Germinal center (tissue), 1 donor: ENCODE results near the gene RUNX1.

Experiments
- DNase-seq: peaks from one replicate; pipeline ENCODE4 v3.0.0; 2012; ENCODE audit warnings: mixed read lengths, low spot score

The RUNX1 gene

DNA sequence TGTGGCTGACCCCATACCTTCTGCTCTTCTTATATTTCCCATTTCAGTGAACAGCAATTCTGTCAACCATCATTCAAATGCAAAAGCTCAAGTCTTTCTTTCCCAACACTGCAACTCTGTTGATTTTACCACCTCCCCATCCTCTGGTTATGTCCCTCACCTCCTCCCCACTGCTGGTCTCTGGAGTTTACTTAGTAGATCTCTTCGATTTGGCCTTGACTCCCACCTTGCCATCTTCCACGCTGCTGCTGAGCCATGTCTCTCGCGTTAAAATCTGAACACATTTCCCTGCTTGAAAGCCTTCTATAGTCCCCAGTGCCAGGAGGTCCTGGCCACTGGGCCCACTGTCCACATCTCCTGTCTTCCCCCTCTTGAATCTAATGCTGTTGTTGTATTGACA lies 125.5 kb downstream of the RUNX1 start:
- DNase-seq: no peak

DNA sequence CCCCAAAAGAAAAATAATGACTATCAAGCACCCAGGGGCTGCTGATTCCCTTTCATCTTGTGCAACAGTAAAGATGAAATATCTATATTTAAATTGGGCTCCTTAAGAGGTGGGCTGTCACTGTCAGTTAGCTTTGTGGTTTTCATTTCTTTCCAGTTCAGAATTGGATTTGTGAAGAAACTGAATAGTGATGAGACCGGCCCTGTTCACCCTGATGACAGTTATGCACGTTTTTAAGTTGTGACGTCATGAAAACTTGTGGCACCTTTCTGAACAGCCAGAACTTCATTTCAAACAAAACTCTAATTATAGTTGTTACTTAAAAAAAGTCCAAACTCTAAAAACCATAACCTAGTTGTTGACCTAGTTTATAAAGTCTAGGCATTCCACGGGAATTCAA lies 125.9 kb downstream of the RUNX1 start:
- no peak for DNase-seq

DNA sequence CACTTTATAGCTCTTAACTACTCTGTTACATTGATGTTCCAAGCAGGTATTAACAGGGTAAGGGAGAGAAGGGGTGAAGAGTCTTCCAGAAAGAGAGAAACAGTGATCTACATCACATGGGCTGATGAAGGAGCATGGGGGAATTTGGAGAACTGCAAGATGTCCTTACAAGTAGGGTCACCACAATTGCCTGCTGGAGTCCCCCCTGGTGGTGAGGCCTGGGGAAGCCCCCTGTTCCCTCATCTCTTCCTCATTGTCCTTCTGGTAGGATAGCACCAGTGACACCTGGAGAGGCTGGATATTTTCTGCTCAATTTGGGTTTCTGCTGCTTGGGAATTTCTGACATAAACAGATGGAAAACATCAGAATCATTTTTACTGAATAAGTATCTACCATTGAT lies 126.6 kb downstream of the RUNX1 start:
- no peak for DNase-seq

DNA sequence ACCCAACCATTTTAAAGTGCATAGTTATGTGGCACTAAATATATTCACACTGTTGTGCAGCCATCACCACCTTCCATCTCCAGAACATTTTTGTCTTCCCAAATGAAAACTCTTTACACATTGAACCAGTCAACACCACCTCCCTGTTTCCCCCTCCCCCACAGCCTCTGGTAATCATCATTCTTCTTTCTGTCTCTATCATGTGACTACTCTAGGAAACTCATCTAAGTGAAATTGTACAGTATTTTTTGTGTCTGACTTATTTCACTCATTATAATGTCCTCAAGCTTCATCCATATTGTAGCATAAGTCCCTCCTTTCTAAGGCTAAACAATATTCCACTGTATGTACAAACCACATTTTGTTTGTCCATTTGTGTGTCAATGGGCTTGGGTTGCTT lies 128.0 kb downstream of the RUNX1 start:
- DNase-seq: no peak

DNA sequence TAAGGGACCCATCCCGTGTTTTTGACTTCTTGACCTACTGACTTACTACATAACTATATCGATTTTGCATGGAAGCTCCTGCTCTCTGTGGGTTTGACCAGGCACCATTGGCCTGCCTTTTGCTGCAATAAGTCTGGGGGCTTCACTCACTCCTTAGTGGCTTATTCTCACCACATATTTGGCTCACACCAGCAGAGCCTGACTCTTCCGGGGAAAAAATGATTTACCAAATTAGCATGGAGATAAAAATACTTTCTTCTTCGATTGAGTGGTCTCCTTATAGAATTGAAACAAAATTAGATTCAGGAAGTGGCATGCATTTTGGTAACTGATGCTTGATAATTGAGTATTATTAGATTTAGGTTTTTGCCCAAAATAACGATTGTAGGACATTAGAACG lies 129.7 kb downstream of the RUNX1 start:
- no peak for DNase-seq

DNA sequence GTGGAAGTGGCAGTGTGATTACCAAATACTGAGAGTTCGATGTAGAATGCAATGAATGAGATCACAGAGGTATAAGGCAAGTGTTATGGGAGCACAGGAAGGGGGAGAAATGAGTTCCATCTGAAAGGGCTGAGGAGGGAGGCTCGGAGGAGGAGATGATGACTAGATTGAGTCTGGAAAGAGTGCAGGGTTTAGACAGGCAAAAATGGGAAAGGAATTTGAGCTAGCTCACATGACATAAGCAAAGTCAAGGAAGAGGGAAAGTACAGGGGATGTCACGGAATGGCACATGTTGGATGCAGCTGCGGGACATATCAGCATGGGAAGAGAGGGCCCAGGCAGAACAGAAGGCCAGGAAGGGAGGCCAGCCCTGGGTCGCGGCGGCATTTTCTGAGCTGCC lies 132.7 kb downstream of the RUNX1 start:
- DNase-seq: no peak

DNA sequence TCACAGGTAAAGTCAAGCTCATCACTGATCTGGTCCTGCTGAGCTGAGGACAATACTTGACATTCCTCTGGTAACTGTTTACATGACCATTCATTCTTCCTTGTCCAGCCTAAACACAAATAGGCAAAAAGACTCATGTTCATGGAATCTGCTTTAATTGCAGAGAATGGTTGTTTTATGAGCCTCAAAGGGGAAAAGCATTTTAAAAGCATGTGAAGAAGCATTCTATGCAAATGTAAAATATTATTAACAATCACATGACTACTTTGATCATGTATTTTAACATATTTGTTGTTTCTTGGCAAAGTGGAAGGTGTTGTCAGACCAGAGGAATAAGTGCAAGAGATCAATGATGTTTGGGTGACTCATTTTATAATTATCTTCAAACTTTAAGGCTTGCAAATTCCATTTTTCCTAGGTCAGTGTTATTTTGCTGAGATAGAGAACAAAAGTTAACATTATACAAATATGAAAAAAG lies 133.7 kb downstream of the RUNX1 start:
- no peak for DNase-seq

DNA sequence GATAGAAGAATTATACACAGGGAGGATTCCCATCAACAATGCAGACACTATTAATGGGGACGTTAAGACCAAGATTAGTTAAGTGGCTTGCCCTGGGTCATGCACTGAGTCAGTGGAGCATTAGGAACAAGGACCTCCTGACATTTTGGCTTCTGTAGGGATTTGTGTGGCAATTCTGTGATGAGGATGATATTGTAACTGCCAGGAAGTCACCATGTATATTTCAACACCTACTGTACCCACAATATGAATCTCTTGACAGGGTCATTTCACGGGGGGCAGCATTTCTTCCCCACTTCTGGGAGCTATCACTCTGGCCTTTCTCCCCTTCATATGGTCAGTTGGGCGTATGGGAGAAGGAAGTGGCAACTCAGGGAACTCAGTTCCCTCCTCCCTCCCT lies 134.9 kb downstream of the RUNX1 start:
- DNase-seq: no peak

DNA sequence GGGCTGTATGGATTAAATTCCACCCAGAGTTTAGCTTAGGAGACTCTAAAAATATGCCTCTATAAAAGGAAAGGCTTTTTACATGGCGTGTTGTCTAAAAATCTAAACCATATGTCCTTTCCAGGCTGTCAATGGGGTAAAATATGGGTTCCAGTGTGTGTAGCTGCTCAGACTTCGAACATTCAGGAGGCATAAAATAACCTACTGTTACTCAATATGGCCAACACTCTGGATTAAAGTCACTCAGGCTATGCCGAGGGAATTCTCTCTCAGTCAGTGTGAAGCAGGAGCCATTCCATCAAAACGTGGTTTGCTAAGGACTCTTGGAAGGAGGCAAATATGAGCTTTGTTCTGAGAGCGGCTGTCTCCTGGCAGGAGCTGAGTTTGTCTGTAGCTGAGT lies 135.3 kb downstream of the RUNX1 start:
- no peak for DNase-seq

DNA sequence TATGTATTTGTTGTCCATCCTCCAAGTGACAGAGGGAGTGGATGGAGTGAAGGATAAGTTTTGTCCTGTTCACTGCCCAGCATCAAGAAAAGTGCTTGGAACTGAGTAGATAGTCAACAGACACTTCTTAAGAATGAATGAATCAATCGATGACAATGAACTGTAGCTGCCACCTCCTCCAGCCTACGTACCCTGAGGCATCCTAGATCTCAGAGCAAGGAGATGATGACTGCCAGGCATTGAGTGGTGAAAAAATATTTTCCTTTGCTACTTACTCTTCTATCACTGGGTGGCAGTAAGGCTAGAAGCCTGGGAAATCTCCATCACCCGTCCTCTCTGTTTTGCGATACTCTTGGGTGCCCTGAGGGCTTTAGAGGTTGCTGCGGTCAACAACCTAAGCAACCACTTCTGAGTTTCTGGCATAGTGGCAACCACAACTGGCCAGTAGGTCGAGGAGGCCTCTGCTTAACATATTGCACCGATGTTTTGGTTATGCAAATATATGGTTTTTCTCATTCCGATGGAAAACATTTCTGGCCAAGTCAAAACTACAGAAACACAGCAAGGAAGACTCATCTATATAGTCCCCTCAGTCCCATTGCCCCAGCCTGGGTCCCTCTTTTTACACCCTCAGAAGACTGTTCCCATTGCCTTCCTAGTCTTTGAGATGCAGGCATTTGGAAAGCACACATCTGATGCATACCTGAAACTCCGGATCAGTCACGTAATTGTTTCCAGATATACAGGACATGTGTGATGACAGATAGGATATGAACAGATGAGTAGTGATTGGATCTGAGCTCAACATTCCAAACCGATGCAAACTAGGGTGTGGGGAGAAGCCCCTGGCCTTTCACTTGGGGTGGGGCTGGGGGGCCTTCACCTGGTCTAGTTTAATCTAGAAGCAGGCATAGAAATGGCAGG lies 136.8 kb downstream of the RUNX1 start:
- DNase-seq: no peak

DNA sequence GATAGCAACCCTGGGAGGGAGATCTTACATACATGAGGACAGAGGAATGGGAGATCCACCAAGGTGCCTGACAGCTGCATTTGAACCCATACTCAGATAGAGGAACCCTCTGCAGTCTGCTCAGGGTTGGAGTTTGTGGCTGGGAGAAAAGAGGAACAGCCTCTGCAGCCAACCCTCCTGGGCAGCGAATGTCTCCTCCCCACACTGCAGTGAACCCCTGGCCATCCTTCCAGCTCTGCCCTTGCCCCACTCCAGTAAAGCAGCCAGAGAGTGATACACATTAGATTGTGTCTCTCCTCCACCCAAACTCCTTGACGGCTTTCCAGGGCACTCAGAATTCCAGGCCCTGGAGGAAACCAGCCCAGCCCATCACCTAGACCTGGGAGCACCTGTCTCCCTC lies 137.7 kb downstream of the RUNX1 start:
- peak; percentile 36 for DNase-seq

DNA sequence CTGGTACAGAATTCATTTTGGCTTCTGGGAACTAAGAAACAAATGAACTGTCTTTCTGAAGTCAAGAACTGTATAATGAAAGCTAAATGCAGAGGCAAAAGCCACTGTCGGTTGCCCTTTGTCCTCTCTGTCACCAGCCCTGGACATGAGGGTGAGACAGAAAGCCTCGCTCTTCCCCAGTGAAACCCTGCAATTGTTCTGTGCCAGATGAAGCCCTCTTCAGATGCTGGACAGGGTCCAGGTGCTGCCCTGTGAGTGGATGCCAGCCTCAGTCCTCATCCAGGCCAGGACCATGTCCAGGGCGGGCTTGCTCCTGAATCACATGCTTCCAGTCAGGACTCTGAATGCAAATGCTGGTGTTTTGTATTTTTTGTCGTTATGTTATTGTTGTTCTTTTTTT lies 138.7 kb downstream of the RUNX1 start:
- no peak for DNase-seq

DNA sequence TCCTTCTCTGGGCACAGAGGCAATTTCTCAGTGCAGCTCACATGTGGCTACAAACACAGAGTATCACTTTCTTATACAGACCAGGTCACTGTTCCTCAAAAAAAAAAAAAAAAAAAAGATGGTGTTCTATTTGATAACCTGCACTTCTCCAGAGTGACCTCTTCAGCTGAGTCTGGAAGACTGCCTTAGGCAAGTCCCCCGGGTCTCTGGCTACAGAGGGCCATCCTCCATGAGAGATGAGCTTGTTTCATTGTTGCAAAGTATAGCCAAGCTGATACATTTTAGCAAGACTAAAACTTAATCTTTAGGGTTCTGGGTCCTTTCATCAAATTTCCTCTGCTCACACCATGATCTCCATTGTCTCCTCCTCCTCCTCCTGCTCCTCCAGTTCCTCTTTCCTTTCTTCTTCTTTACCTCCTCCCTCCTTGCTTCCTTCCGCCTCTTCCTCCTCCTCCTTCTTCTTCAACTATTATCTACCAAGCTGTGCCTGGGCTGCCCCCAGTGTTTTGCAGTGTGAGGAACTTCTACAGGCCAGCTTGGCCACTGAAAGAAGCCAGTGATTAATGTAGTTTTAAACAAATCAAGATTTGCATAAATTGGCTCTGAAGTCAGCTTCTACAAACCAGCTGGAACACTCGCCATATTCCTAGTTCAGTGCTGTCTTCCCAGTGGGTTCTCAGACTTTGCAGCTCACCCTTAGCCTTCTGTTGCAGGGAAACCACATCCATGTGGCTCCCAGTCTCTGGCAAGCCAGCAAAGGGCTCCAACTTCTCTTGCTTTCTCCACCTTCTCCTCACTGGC lies 139.4 kb downstream of the RUNX1 start:
- DNase-seq: no peak

DNA sequence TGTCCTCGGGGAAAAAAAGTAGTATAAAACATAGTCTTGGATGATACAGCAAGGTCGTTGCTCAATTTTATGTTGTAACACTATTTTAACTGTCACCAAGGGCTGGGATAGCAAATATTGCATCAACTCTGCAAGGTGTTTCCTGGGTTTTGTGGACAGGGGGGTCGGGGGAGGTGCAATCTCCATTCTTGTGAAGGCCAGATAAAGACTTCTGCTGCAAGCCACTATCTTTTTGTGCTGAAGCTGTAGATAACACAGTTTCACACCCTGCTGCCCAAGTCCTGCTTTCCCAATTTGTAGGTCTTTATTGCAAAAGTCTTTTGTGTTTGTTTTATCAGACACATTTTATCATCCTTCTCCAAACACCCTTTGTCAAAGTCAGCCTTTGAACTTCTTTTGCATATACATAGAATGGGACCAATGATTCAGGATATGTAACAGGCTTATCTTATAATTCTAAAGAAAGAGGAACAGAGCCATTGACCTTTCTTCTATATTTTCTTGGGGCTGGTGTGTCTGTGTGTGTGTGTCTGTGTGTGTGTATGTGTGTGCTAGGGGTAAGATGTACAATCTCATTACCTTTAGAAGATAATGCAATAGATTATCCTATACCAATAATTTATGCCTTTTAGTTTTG lies 140.6 kb downstream of the RUNX1 start:
- DNase-seq: no peak

DNA sequence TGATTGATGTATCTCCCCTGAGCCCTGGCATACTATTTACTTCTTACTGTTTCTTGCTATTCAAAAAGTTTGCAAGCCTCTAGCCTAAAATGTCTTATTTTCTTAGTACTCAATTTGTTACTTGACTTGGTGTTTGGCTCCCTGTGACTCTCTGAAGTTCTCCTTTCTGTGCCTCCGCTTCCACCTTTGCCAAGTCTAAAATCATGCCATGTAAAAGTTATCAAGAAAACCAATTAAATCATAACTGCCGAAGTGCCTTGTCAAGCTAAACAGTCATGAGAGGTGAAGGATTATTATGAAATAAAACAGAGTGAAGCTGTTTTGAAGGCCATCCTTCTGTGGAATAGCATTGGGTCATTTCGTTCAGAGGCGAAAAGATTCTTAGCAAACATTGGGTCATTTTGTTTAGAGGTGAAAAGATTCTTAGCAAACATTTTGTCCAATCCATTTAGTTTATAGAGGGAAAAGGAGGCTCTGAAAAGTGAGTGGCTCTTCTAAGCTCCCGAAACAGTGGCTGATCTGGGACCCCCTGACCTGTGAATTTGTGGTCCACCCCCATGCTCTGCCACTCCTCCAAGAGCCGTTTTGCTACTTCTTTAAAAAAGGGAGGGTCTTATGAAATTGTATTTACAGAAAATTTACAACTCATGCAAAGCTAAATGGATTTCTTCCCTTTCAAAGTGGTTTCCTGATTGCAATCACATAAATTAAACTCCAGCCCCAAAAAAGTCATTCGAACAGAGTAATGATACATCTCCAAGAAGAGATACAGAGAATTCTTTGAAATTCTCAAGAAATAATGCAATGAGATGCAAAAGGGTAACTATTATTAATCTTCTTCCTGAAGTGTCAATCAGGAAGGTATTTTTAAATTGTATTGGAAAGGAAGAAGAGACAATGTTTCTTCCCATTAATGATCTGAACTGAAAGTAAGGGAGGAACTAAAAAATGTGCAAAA lies 141.4 kb downstream of the RUNX1 start:
- no peak for DNase-seq

DNA sequence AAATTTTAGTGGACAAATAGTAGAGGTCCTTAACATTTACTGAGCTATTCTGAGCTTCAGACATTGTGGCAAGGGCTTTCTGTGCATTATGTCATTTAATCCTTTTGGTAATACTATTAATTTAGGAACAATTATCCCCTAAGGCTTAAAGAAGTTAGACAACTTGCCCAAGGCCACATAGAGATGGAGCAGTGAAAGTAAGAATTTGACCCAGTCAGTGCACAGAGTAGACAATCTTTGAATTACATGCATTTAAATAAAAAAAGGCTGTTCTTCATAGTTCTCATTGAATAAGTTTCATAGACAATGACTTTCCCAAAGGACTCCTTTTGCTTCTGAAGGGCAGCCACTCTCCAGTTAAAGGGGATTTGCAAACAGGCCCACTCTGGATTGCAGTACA lies 142.7 kb downstream of the RUNX1 start:
- no peak for DNase-seq

DNA sequence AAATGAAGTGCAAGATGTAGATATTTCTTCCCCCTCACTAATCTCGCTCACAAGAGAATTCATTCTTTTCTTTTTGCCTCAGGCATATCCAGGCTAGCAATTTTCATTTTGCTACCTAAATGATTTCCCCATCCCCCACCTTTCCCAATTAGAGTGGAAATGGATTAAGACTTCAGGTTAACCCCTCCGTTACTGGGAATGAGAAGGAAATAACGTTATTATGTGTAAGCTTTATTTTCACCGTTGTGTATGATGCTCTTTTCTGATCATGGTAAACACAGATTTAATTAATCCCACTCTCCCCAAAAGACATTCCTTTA lies 143.9 kb downstream of the RUNX1 start:
- DNase-seq: no peak

DNA sequence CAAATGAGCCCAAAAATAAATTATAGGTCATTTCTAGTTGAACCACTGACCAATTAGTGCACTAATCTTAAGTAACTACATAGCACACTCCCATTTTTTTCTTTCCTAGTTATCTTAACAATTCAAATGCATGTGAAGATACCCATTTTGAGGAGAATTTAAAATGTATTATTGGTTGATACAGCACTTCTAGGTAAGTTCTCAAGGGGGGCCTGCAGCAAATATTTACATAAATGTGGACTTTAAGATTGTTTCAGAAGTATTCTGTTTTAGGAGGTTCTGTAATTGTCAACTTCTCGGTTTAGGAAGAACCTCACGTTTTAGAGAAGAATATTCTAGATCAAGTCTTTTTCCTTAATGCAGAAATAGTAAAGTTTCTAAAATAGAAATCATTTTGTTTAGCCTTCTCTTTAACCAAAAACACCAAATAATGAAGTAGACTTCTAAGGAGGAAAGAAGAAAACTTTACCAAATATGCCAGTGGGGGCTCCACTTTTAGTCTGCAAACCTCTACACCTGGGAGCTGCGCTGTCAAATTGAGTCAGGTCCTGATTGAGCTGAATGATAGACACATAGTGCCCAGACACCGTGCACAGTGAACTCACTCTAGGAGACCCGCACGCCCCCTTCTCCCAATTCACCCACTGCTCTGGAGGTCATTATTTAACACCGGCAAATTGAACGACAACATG lies 144.4 kb downstream of the RUNX1 start:
- DNase-seq: no peak

DNA sequence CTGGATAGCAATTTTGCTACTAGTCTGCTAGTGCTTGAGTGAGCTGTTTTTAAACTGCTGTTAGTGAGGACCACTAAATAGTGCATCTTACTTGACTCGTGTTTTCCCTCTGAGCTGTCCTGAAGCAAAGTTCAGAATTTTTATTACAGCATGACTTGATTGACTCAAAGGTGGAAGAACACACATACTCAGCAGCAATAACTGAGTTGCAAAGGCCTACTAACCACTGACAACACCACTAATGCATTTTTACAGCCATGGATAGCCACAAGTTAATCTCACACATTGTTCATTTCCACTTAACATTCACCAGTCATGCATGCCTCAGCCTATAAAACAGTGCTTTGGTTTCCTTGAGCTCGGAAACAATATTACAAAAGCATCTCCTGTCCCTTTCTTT lies 148.7 kb downstream of the RUNX1 start:
- DNase-seq: no peak

DNA sequence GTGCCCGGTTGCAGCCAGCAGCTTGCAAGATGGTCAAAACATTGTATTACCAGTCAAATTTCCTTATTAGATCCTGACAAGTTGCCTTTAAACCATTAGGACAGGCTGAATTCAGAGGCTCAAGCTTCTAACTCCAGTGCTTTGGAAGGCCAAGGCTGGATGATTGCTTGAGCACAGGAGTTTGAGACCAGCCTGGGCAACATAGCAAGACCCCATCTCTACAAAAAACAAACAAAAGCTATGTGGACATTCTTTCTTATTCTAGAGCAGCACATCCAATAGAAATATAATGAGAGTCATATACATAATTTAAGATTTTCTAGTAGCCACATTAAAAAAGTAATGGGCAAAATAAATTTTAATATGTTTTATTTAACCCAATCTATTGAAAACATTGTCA lies 149.3 kb downstream of the RUNX1 start:
- no peak for DNase-seq

DNA sequence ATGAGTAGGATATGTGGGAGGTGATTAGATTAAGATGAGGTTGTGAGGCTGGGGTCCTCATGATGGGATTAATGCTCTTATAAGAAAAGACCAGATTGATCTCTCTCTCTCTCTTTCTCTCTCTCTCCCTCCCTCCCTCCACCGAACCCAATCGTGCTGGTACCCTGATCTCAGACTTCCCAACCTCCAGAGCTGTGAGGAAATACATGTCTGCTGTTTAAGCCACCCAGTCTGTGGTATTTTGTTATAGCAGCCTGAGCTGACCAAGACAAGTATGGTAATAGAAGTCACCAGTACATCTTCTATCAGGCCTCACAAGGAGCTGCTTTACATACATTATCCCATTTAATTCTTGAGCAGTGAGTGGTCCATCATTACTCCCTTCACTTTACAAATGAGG lies 149.8 kb downstream of the RUNX1 start:
- no peak for DNase-seq
